SK-N-DZ (cell line): ENCODE data around the gene PAM. TPM values are rescaled to one million over a fixed set of nuclear protein-coding genes. Genes with fewer than 3 reads are reported as not detected.
A peak's percentile ranks its signal among the peaks of the same experiment; 100 is the strongest.

ENCODE experiments used
- DNase-seq: peaks from one replicate; pipeline ENCODE4 v3.0.0-alpha.2; 2015; ENCODE audit warnings: low spot score
- polyA plus RNA-seq, 2 experiments: library from polyadenylated mRNA; depleted of rRNA; stranded (reverse); fragments of >200 nt; gene quantifications; 2 replicates each; pipeline ENCODE4 v1.2.3, GENCODE V29; 2014

PAM gene
- polyA plus RNA-seq (2014; cell fraction: cytosol; rRNA removed), result 71.1 and 85.9 TPM in 2 replicates
- polyA plus RNA-seq (2014; cell fraction: nucleus; rRNA removed), result 58.8 and 63.7 TPM in 2 replicates

DNA sequence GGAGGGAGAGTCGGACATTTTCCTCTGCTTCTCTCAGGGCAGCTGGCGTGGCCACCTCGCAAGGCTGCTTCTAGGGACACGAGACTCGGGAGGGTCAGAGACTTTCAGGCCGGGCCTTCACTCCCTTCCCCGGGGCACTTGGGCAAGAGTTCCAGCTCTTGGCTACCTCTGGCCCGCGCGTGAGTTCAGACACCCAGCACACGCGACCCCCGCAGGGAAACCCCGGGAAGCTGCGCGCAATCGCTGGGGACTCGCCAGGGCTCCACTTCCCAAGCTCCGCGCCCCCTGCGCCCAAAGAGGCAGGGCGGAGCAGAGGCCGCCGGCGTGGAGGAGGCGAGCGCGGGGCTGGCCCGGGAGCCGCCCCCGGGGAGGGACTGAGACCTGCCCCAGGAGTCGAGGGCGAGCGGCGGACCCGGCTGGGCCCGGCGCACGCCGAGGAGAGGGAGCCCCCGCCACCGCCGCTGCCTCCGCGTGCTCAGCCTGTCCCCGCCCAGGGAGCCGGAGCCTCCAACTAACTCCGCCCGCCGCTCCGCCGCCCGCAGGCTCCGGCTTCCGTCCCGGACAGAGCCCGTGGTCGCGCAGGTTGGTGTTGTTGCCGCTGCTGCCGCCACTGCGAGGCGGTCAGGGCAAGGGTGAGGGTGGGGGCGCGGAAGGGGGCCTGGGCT is at the start of gene PAM:
Gene PAM (plus strand): TSS at position 539 of the 665 bp plus-strand sequence. CDS start 110,891 bp downstream, outside the sequence.
- peak; percentile 79 for DNase-seq

DNA sequence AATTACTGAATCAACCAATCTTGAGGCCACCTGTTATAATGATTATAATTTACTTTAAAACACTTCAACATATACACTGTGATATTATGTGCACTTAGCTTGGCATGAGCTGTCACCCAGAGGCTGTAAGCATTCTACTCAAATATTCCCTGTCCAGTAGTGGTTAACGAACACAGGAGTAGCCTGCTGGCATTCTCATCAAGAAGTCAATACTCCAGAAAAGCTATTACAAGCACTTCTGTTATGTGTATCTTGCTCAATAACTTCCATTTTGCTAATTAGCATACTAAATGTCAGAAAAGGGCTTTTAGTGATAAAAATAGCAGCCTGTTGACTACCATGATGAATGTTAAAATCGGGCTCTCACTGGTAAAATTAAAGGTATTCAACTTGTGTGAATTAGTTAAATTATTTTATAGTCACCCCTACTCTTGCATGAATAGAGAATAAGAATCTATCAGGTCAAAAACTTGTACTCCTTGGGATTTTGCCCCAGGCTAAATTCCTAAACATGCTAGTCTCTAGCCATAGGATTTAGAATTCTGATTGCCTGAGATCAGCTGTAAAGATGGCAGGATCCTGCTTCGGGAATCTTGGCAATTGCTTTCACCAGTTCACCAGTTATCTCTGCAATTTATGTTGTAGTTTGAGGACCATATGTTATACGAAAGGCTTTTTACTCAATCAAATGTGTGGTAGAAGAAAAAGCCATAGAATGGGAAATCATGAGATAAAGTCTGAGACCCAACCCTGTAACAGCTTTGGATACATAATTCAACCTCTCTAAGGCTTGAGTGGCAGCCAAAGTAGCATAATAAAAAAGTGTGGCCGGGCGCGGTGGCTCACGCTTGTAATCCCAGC is 43.4 kb upstream of the PAM start:
- no peak for DNase-seq

DNA sequence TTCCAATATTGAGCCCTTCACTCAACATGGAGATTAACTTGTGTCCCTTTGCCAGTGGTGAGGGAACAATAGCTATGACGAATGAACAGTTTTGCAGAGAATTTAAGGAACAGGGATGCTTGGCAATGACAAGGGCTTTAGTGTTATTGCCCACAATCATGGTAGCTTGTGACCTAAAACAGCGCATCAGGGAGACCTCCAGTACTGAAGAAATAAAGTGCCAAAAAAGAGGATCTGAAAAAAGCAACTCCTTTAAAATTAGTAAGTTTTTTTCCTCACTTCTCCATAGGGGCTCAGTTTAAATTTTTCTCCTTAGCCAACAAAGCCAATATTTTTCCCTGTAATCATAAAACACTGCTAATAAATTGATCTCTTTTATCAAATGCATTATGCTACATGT is 41.8 kb upstream of the PAM start:
- DNase-seq, result no peak

DNA sequence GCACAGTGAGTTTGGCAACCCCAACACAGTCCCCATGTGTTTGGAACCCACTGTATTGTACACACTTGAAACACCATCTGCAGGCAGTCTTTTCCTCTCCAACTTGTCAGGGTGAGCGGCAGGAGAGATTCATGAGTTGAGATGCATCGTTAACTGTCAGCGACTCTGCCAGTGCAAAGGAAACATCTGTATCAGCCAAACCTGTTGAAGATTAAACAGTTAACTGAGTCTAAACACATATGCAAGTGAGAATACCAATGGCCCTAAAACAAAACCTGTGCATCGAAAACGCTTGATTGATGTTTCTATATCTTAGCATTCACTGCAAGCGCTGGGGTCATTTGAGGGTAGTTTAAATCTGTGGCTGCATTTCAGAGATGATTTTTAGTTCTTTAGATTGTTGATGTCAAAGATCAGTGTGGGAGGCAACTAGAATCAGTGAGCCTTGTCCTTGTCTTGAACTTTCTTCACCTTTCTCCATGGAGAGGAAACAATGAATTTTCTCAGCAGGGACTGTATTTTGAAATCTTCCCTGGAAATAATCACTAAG is 41.3 kb upstream of the PAM start:
- DNase-seq, result no peak

DNA sequence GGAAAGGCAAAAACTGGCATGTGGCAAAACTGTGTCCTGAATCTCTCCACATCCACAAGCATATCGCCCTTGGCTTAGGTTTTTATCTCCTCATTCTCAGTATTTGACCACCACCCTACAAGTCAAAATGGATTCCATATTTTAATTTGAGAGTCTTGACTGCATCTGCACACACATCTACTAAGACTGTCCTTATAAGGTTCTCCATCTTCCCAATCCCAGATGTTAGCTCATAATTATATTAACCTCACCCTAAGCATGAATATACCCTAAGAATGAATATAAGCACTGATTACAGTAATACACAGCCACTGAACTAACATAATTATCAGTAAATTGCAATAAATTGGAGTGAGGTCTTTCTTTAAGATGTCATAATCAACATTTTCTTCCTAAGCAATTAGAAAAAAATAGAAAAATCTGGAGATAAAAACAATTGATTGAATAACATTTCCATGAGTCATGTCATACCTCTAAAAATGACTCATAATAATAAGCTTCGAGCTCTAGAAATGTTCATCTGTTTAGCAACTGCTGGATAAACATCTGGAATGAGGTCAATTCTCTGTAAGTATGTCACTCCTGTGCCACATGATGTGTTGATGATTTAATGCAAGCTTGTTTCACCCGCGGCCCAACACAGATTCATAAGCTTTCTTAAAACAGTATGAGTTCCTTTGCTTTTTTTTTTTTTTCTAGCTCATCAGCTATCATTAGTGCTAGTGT is 39.9 kb upstream of the PAM start:
- no peak for DNase-seq

DNA sequence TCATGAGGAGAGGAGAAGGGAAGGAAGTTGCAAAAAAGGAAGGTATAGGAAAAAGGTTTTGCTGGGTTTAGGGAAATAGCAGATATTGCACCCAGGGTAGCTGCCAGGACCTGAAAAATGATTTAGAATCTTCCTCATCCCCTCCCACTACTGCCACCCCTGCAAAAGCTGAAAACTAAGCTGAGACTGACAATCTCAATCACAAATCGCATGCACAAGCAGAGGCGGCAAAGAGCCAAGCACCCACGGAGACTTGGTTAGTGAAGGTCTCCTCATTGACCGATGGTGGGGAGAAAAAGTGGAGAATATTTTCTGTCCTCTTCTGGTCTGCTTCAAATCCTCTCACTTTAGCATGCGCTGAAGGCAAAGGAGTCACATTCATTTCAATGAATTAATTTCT is 39.1 kb upstream of the PAM start:
- no peak for DNase-seq

DNA sequence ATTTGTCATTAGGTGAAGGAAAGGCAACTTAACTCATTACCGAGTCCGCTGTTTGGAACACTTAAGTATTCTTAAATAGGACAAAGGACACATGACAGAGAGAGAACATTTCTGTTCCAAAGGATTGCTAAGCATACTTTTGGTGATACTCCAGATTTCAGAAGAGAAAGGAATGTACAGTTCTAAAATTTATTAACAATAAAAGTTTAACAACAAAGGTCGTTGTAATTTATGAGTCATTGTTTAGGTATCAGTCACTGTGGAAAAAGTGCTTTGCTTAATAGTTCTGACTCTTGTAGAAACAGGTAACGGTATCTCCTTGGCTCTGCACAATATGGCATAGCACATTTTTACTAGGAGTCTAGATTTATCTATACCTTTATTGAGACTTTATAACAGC is 36.3 kb upstream of the PAM start:
- no peak for DNase-seq

DNA sequence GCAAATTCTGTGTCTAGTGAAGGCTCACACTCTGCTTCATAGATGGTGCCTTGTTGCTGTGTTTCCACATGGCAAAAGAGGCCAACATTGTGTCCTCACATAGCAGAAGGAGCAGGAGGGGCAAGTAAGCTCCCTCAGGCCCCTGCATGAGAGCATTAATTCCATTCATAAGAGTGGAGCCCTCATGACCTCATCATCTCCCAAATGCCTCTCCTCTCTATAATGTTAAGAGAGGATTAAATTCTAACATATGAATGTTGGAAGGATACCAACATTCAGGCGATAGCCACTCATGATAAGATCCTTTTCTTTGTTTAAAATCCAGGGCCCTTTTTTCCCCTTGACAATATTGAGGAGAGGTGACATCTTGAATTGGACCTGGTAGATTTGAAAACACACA is 35.2 kb upstream of the PAM start:
- DNase-seq, result no peak

DNA sequence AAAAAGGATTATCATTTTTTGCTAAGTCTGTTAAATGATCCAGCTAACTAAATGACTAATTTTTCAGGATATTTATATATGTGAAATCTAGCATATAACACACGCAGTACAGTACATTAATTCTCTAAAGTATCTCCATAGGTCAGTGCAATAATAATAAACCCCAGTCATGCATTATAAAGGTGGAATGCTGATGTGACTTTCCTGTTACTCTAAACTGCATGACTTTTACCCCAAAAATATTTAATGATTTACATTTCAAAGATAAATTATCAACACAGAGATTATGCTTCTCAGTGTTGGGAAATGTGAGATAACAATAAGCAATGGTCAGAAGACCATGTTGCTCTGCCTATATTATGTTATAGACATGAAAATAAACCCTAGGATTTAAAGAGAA is 34.1 kb upstream of the PAM start:
- no peak for DNase-seq

DNA sequence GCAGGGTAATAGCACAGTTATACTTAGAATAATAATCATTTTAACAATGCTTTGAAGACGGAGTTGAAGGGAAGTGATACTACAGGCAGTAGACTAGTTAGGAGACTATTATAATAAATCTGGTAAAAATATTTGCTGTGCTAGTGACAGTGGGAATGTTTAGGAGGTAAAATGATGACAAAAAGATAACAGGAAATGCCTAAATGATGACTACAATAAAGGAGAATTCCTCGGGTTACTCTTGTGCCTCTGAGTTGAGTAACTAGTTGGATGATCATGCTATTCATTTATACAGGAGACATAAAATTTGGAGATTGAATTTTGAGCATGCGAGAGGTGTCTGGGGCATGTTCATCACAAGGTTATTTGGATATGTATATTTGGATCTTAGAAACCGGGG is 32.2 kb upstream of the PAM start:
- no peak for DNase-seq

DNA sequence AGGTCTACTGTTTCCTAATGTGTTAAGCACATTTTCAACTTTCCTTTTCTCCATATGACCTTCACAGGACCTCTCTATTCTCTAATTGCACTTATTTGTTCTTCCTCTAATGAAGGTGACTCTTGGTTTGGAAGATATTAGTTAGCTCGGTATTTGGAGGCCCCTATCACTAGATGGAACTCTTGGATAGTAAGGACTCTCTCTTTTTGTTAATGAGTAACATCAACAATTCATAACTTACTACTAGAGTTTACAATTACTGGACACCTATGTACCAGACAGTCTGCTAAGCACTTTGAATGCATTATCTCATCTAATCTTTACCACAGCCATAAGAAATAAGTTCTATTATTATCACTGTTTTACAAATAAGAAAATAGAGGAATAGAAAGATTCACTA is 23.4 kb upstream of the PAM start:
- no peak for DNase-seq

DNA sequence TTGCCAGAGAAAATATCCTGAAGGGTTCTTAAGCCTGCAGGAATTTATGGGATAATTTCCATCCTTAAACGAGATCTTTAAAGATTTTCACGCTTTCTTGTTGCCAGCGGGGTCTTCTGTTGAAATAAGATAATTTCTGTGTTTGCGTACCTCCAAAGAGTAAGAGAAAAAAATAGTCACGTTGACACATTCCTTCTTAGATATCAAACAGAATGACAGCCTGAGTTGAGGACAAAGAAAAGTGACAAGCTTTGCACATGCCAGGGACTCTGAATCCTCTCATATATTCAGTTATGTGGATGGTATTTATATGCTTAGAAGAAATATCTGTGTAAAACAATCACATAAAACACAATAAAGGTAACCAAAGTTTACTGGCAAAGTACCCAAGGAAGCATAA is 21.6 kb upstream of the PAM start:
- no peak for DNase-seq

DNA sequence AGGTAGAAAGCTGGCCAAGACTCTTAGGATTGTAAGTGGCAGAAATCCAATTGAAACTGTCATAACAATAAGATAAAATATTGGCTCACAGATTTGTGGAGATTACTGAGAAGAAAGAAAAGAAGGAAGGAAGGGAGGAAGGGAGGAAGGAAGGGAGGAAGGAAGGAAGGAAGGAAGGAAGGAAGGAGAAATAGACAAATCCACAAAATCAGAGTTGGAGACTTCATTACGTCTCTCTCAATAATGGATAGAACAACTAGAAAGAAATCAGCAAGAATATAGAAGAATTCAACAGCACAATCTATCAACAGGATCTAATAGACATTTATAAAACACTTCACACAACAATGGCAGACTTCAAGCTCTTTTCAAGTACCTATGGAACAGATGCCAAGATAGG is 17.9 kb upstream of the PAM start:
- no peak for DNase-seq

DNA sequence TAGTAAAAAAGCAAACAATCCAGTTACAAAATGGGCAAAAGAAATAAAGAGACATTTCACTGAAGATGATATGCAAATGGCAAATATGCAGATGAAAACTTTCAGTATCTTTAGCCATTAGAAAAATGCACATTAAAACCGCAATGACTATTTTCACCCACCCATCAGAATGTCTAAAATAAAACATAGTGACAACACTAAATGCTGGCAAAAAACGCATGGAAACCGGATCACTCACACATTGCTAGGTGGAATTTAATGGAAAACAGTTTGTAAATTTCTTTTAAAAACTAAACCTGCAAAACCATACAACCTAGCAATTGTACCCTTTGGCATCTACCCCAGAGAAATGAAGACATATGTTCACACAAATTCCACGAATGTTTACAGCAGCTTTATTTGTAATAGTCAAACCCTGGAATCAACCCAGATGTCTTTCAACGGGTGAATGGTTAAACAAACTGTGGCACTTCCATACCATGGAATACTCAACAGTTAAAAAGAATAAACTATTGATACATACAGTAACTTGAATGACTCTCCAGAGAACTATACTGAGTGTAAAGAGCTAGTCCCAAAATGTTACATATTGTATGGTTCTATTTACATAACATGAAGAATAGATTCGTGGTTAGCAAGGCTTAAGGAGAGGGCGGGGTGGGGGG is 17.2 kb upstream of the PAM start:
- DNase-seq, result no peak

DNA sequence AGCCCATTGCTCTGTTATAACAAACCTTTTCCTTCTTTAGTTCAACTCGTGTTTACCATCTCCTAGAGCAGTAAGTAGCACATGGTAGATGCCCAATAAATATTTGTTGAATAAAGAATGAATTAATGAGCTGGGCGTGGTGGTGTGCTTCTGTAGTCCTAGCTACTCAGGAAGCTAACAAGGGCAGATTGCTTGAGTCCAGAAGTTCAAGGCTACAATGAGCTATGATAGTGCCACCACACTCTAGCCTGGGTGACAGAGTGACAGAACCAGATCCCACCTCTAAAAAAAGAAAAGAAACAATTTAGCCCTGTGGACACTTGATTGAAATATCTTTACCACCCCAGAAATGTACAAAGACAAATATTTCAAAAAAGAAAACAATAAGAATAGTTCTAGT is 14.6 kb upstream of the PAM start:
- DNase-seq, result no peak

DNA sequence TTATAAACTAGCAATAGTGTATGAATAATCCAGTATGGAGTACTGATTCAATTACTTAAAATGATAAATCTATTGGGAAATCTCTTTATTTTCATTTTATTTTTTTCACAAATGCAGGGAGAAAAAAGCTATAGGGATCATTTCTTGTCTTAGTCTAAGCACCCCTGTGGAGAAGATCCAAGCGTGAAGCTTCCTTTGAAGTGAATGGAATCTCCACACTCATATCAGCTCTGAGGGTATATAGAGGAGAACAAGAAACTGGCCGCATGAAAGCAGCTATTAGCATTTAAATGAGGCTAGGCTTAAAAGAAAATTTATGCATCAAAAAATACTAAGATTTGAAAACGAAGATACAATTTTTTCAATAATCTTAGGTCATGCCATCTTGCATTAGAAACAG is 12.9 kb upstream of the PAM start:
- DNase-seq, result no peak

DNA sequence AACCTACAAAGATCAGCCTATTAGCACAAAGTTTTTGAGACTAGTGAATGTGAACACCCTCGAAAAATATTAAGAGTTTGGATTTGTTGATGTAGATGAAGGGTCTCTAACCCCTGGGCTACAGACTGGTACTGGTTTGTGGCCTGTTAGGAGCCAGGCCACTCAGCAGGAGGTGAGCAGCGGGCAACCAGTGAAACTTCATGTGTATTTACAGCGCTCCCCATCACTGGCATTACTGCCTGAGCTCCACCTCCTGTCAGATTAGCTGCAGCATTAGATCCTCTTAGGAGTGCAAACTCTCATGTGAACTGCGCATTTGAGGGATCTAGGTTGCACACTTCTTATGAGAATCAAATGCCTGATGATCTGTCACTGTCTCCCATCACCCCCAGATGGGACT is 11.2 kb upstream of the PAM start:
- DNase-seq, result no peak

DNA sequence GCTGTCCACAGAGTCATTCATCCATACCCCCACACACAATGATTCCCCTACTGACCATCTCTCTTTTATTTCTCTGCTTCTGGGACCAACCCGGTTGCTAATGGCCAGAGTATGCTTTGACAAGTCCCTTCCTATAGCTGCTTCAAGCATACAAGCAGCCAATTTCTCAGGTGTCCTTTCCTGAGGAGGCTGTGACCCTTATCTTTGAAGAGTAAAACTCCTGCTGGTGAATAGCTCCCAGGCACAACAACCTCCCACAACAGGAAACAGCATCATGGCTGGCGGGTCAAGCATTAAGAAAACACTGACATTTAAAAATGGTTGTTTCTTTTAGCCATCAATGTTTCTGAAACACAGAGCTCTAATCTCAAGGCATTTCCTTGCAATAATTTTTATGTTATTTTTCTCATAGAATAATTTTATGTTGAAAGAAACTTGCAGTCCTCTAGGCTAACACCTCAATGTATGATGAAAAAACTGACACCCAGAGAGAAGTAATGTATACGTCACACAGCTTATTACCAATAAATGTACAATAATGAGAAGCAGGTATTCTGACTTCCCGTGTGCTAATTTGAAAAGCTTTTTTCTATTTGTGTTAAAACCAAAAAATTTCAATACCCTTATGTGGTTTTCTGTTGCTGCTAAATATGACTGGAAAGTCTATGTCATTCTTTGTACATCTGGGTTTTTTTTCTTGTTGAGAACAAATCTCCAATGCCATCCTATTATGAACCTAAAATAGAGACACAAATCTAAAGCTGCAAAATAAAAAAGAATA is 7.5 kb upstream of the PAM start:
- no peak for DNase-seq

DNA sequence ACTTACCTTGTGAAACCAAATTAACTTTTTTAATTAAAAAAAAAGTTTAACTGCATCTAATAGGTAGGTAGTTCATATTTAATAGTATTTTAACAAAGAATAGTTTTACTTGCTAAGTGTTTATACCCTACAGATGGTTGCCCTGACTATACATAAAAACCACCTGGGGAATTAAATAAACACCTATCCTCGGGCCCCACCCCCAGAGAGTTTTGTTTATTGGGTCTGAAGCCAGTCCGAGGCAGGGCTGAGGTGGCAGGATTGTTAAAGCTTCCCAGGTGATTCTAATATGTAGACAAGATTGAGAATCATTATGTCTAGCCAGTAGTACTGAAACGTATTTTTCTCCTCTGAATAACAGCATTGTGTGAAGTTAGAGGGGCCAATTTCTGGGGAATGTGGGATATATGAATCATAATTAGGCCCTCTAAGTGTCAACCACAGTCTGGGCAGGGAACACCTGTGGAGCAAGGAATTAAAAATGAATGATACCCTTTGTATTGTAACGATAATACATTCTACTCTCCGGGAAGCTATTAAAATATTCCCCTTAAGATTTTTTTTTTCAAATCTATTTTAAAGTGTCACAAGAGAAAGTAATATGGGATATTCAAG is 5.6 kb upstream of the PAM start:
- DNase-seq, result no peak

DNA sequence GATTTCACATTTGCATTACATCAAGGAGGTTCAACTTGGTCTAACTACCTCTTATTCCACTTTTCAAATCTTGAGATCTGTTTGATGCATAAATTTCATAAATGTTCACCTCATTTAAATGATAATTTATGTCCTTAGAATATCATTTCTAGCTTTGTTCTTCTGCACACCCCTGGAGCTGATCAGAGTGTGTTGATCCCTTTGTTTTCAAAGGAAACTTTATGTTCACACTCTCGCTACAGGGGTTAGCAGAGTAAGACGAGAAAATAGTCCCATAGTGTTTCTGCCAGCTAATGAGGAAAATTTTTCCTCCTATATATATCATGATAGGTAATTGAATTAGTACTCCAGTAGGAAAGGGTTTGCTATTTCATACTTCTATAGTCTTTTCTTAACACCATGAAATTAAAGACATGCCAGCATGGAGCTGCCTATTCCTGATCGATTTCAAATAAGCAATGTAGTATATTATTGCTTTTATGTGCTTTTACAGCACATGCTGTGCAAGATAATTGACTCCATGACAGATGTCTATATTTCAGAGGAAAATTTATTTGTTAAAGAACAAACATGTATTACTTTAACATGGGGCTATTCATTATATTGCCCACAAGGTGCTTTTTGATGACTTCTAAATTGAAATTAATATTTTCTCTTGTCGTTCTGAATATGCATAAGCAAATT is 4.8 kb upstream of the PAM start:
- DNase-seq, result no peak
